HPDE6-E6E7 (cell line): ENCODE data around the gene DHRS2.

Experiments used
- DNase-seq: peaks from one replicate; pipeline ENCODE4 v3.0.0; 2011; ENCODE audit warnings: missing footprints; ENCODE audit errors: extremely low spot score

DHRS2 gene

GRCh38 chr14:23694085-23694948, 58.2 kb downstream of the DHRS2 start:
- no peak for DNase-seq
